ENCODE results near the gene SLC17A1.

SLC17A1 gene

GRCh38 chr6:25831532-25832306 lies at the start of gene SLC17A1:
TSS of gene SLC17A1 (minus strand) at chr6:25832052. CDS start at chr6:25830557, 1,495 bp downstream.
- DNase-seq, result no peak

DNA sequence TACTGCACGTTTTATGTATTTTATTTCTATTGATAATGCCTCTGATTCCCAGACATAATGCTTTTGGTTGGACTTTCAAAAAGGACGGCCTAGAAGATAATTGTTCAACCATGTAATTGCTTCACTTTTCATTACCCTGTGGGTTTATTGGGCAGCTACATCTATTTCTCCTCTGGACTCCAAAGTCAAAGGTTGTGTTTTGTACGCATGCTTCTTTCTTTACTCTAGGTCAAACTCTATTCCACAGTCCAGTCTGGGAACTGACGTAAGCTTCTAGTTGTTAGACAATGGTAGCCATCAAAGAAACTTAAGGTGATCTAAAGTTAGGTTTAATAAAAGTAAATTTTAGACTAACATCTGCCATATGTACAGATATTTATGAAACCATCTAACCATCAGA lies 48.7 kb upstream of the SLC17A1 start:
- DNase-seq, result no peak

- no peak for DNase-seq
Observed at GRCh38 chr6:25878721-25879322, 47.0 kb upstream of the SLC17A1 start.

GRCh38 chr6:25875926-25876602 lies 44.2 kb upstream of the SLC17A1 start:
- no peak for DNase-seq

DNA sequence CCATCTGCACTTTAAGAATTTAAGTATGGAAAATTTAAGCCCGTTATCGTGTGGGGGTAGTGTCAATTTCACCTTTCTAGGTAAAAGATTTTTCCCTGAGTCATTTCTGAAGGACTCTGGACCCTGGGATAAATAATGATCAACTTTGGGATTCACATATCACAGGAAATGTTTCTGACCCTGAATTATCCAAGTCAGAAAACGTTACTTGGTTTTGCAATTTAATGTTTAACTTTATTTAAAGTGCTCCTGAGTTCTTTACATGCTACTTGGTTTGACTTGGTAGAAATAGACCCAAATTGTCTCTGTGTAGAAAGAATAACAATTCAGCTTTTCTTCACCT lies 43.7 kb upstream of the SLC17A1 start:
- no peak for DNase-seq

DNA sequence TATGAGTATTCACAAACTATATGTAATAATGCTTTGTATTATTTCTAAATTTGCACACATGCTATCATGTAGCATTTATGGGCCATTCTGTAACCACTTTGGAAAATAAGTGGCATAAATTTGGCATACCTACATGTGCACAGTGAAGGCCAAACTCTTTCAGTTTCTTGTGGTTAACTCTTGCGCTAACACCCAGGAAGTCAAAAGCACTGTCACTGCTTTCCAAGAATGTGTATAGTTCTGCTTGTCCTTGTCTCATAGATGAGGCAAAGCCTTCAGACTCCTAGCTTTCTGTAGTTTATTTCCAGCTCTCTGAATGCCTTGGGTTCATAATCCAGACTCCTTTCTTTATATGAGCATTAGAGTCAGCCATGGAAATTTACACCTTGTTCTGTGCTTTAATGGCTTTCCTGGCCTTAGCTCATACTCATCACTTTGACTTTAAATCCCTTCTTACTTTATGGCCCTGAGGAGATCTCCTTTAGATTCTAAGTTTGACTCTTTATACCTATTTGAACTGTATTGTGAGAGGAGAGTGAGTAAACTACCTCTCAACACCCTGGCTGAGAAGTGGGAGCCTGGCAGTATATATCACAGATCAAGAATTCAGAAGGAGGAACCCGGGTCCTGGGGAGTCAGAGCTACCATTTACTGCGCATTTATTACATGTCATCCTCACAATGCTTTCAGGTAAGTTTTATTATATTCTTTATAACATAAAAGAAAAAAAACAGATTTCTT lies 43.1 kb upstream of the SLC17A1 start:
- DNase-seq, result no peak

- no peak for DNase-seq
Observed at GRCh38 chr6:25874118-25874517, 42.3 kb upstream of the SLC17A1 start, which contains the start of gene SLC17A3. TSS of gene SLC17A3 (minus strand) at chr6:25874243. CDS start at chr6:25868387, 5,856 bp downstream.

DNA sequence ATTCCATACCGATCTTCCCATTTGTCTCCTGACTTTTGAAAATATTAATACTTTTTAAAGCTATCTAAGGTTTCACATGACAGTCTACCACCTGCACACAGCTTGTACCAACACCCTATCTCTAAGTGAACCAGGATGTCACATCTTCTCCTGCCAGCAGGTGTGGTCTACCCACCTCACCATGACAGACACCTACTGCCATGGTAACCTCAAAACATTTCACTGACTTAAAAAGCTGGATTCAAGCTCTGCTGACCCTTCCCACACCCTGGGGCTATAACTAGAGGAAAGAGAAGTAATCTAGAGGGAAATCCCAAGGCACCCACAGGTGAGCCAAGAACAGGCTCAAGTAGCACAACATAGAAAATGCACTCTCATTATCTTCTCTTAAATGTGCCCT lies 41.0 kb upstream of the SLC17A1 start:
- DNase-seq, result no peak

- DNase-seq, result no peak
Observed at GRCh38 chr6:25869840-25870239, 38.0 kb upstream of the SLC17A1 start.

DNA sequence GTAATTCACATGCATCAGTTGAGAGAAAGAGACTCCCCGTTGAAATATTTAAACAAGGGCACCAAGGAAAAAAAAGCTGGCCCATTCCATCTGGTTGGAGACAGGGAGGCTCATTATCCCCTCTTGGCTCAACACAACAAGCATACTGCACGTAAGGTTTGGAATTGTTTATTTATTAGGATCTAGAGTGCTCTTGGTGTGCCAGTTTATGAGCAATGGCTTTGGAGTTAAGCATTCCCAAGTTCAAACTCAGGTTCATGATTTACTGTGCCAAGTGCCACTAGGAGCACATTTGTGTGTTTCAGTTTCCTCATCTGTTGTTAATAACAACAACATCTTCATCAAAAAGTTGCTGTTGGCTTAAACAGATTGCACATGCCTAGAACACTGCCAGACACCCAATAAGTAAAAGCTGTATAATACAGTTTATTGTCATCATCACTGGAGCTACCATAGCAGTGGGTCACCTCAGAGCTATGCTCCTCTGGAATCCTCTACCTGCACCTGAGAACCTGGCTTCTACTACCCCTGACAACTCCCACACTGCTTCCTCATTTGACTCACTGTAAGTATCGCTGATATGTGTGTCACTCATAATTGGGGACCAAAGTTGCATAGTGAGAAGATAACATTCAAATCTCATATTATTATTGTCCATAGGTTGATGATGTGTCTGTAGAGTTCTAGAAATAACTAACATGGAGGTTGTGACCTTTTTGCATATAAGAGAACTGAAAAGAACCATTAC lies 36.8 kb upstream of the SLC17A1 start:
- DNase-seq, result no peak

DNA sequence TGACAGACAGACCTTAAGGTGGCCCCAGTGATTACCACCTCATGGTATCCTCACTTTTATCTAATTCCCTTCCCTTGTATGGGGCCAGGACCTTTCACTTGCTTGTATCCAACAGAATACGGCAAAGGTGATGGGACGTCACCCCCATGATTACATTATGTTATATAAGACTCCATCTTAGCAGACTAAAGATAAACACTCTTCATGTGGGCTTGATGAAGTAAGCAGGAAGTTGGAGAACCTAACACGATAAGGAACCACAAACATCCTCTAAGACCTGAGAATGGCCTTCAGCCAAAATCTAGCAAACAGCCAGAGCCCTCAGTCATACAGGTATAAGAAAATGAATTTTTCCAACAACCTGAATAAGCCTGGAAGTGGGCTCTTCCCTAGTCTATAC lies 34.2 kb upstream of the SLC17A1 start:
- DNase-seq, result no peak

DNA sequence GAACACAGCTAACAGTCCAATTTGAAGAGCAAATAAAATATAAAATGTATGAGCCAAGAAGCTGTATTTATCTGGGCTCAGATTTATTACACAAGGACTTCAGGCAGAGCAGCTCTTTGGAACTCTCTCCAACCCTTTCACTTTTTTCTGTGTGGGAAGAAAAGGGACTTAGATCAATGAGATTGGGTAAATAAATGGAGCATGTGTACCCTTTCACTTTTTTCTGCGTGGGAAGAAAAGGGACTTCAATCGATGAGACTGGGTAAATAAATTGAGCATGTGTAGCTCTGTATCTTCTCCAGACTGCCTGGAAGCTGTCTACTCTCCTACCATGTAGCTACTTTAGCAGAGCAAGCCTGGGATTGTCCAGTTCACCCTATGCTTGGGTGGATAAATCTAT lies 31.5 kb upstream of the SLC17A1 start:
- no peak for DNase-seq

- no peak for DNase-seq
Observed at GRCh38 chr6:25862199-25862598, 30.3 kb upstream of the SLC17A1 start.

GRCh38 chr6:25852756-25853155 lies 20.9 kb upstream of the SLC17A1 start:
- no peak for DNase-seq

DNA sequence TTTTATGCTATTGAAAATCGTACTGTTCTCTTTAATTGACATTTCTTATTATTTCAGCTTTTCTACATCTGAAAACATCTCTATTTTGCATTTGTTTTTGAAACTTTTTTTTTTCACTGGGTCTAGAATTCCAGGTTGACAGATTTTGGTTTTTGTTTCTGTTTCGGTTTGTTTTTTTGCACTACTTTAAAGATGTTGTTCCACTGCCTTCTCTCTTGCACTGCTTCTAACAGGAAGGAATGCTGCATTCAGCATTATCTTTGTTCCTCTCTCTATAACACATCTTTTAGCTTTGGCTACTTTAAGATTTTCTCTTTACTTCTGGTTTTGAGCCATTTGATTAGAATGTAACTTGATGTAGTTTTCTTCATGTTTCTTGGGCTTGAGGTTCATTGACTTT lies 20.1 kb upstream of the SLC17A1 start:
- no peak for DNase-seq

DNA sequence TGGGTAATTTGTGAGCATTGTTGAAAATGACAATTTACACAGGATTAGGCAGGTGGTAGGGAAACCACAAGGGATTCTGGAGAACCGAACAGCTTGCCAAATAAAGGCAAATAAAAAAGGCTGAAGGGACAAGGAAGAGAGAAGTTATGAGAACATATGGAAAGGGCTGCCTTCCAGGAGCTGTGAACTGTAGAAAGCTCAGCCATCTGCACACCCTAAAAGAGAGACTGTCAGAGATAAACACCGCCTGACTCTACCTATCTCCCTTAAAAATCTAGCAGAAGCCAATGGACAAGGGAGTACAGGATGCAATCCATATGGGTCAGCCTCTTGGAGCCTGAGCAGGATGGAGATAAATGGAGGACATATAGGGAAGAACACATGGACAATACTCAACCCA lies 12.7 kb upstream of the SLC17A1 start:
- no peak for DNase-seq

DNA sequence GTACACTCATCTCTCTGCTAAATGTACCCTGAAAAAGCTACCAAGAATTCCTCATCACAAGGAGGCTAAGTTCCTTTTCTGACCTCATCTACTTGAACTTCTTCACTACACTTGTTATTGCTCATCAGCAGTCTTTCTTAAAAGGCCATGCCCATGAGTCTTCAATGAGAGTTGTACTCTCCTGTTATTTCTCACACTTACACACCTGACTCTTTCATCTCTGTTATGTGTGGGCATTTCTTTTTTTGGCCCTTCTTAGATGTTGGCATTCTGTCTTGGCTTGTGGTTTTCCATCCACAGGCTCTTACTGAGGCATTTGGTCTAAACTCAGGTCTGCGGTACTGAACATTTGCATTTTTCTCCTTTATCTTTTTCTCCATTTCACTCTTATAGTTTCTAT lies 10.7 kb upstream of the SLC17A1 start:
- DNase-seq, result no peak

GRCh38 chr6:25835442-25836283 lies 3.8 kb upstream of the SLC17A1 start:
- DNase-seq, result no peak

- DNase-seq, result no peak
Observed at GRCh38 chr6:25834950-25835349, 3.1 kb upstream of the SLC17A1 start.

- DNase-seq, result no peak
Observed at GRCh38 chr6:25833136-25833535, 1.3 kb upstream of the SLC17A1 start.

DNA sequence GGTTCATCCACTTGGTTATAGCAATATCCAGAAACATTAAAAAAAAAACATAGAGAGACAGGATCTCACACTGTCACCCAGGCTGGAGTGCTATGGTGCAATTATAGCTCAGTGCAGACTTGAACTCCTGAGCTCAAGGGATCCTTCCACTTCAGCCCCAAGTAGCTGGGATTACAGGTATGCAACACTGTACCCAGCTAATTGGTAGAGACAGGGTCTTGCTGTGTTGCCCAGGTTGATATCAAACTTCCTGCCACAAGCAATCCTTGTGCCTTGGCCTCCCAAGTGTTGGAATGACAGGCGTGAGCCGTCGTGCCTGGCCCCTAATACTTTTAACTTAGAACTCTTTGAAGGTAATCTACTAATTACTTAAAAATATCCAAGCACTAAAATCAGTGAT lies 818 bp upstream of the SLC17A1 start:
- DNase-seq, result no peak

DNA sequence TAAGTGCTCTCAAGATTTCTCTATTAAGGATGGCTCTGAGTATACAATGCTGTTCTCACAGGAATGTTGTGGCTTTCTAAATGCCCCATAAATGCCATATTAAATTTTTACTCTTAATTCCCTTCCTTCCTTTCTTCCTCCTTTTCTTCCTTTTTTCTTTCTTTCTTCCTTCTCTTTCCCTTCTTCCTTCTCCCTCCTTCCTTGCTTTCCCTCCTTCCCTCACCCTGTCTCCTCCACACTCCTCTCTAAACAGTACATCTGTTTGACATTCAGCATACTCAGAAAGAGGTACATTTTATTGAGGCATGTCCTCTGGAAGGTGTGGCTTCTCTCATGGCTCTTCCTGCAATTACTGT lies 433 bp upstream of the SLC17A1 start:
- DNase-seq, result no peak

All from SW 1271 (cell line).